ENCODE measurements around the gene IGF2.

Gene IGF2

GRCh38 chr11:2102883-2103213, 36.3 kb downstream of the IGF2 start:
- Histone ChIP-seq H3K36me3 (ENCODE audit: control insufficient read depth, insufficient read depth, low read length) (no peaks in the 10 kb centered on the region), H3K9me3 (ENCODE audit: control insufficient read depth, low read length) (no peaks in the 10 kb centered on the region), H3K4me3 (ENCODE audit: insufficient read depth, low read depth, low read length) (no peak overlapping the region), H3K27me3 (ENCODE audit: control insufficient read depth, insufficient read depth, low read length, poor library complexity, severe bottlenecking) (peaks cover 6% of the 10 kb centered on the region), H3K4me1 (ENCODE audit: control insufficient read depth, insufficient read depth, low read length) (peaks cover 10% of the 10 kb centered on the region), H3K27ac (ENCODE audit: insufficient read depth, low read depth, low read length, poor library complexity, severe bottlenecking) (no peak overlapping the region)
- 82% methylated on average over 2 of the region's 2 CpGs for WGBS, 2 experiments

- no peaks in the 10 kb centered on the region for H3K36me3 ChIP-seq (ENCODE audit: control insufficient read depth, insufficient read depth, low read length)
- H3K27me3 ChIP-seq (ENCODE audit: control insufficient read depth, insufficient read depth, low read length, poor library complexity, severe bottlenecking): peaks cover 6% of the 10 kb centered on the region
- 91 to 93% methylated on average over 8 of the region's 8 CpGs for WGBS, 2 experiments
- H3K27ac ChIP-seq (ENCODE audit: insufficient read depth, low read depth, low read length, poor library complexity, severe bottlenecking): no peak overlapping the region
- H3K9me3 ChIP-seq (ENCODE audit: control insufficient read depth, low read length): no peaks in the 10 kb centered on the region
- peaks cover 14% of the 10 kb centered on the region for H3K4me1 ChIP-seq (ENCODE audit: control insufficient read depth, insufficient read depth, low read length)
- no peak overlapping the region for H3K4me3 ChIP-seq (ENCODE audit: insufficient read depth, low read depth, low read length)
These were observed 36.9 kb downstream of the IGF2 start for GRCh38 chr11:2102132-2102882.

DNA sequence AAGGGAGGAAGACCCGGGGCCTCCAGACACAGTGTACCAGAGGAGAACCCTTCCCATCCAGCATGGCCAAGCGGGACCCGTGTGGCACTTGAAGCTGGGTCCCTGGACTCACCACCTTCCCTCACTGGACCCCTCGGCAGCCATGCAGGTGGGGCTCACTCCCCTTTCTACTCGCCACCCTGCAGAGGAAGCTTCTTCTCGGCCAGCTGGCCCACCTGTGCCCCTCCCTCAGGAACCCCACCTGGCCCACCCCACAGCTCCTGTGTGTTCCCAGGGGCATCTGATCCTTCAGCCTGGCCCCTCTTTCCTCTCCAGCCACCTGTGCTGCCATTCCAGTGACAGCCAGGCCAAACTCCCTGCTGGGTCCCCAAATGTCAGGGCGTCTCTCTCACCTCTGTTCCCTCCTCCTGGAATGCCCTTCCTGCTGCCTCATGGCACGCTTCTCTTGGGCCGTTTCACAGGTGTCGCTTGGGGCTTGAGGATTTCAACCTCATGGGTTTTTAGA, 38.0 kb downstream of the IGF2 start:
- no peak overlapping the region for H3K4me3 ChIP-seq (ENCODE audit: insufficient read depth, low read depth, low read length)
- WGBS, 2 experiments: 89 to 92% methylated on average over 10 of the region's 10 CpGs

DNA sequence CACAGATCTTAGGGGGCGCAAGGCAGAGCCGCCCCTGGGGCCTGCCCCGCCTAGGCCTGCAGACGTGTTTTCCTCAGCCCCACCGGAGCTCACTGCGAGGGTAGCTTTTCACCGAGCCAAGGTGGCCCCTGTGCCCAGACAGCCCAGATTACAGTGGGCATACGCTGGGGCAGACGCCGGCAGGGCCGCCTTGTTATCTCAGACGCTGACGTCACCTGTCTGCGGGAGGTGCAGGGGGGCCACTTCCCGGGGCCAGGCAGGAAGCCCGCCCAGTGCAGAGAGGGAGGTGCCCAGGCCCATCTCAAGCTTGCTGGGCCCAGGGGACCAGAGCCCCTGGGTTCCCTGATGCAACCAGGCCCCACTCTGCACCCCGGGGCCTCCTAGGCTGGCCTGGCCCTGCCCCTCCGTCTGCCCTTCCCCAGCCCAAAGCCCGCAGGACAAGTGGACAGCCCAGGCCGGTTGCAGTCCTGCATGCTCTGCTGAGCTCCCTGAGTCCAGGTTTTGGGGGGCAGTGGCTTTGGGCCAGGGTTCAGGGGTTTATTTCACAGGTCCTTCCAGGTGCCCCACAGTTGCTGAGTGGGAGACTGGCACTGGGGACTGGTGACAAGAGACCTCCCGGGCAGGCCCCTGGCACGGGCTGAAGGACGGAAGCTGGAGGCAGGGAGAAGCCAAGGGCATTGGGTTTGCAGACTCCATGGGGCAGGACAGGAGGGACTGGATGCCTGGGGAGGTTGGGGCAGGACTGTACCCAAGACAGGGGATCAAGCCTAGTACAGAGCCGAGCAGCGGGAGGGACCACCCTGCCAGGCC, 38.6 kb downstream of the IGF2 start:
- H3K9me3 ChIP-seq (ENCODE audit: control insufficient read depth, low read length): no peaks in the 10 kb centered on the region
- peaks cover 6% of the 10 kb centered on the region for H3K27me3 ChIP-seq (ENCODE audit: control insufficient read depth, insufficient read depth, low read length, poor library complexity, severe bottlenecking)
- 85 to 86% methylated on average over 25 of the region's 25 CpGs for WGBS, 2 experiments
- H3K4me3 ChIP-seq (ENCODE audit: insufficient read depth, low read depth, low read length): no peak overlapping the region
- H3K36me3 ChIP-seq (ENCODE audit: control insufficient read depth, insufficient read depth, low read length): no peaks in the 10 kb centered on the region
- no peak overlapping the region for H3K27ac ChIP-seq (ENCODE audit: insufficient read depth, low read depth, low read length, poor library complexity, severe bottlenecking)
- peaks cover 20% of the 10 kb centered on the region for H3K4me1 ChIP-seq (ENCODE audit: control insufficient read depth, insufficient read depth, low read length)

More for the DNA sequence above, 38.0 kb downstream of the IGF2 start:
- Histone ChIP-seq H3K4me1 (ENCODE audit: control insufficient read depth, insufficient read depth, low read length) (peaks cover 20% of the 10 kb centered on the region), H3K27ac (ENCODE audit: insufficient read depth, low read depth, low read length, poor library complexity, severe bottlenecking) (no peak overlapping the region), H3K27me3 (ENCODE audit: control insufficient read depth, insufficient read depth, low read length, poor library complexity, severe bottlenecking) (peaks cover 6% of the 10 kb centered on the region), H3K36me3 (ENCODE audit: control insufficient read depth, insufficient read depth, low read length) (no peaks in the 10 kb centered on the region), H3K9me3 (ENCODE audit: control insufficient read depth, low read length) (no peaks in the 10 kb centered on the region)

DNA sequence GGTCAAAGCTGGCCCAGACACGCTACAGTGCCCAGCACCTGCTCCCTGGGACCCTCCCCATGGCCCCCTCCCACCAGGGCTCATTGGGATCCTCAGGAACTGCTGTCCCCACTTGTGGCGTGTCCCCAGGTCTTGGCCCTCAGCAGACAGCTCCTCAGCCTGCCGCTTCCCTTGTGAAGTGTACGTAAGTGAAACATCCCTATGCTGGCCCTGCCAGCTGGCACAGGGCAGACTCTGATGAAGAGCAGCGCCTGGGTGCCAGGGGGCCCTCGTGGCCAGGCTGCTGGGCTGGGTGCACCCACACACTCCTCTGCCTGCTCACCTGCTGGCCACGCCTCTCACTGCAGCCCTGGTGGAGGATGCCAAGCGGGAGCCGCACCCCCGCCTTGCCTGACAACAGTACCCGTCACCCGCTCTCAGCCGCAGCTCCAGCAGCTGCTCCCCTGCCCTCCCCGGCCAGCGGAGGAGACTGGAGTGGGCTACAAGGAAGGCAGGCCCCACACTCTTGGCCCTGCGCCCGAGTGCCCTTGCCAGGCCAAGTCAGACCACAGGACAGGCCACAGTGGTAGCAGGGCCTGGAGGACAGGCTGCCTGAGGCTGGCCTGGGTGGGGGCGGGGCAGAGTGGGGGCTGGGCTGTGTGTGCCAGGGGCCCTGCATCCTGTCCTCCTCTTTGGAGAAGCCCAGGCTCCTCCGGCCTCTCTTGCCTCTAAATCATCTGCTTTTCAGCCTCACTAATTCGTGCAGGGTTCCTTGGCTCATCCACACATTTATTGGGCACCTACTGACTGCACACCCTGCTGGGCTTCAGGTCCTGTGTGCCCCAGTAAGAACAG, 39.5 kb downstream of the IGF2 start:
- no peak overlapping the region for H3K4me3 ChIP-seq (ENCODE audit: insufficient read depth, low read depth, low read length)
- H3K27me3 ChIP-seq (ENCODE audit: control insufficient read depth, insufficient read depth, low read length, poor library complexity, severe bottlenecking): peaks cover 6% of the 10 kb centered on the region
- WGBS, 2 experiments: 83 to 85% methylated on average over 20 of the region's 20 CpGs
- H3K36me3 ChIP-seq (ENCODE audit: control insufficient read depth, insufficient read depth, low read length): no peaks in the 10 kb centered on the region
- H3K9me3 ChIP-seq (ENCODE audit: control insufficient read depth, low read length): no peaks in the 10 kb centered on the region
- H3K4me1 ChIP-seq (ENCODE audit: control insufficient read depth, insufficient read depth, low read length): peaks cover 16% of the 10 kb centered on the region
- no peak overlapping the region for H3K27ac ChIP-seq (ENCODE audit: insufficient read depth, low read depth, low read length, poor library complexity, severe bottlenecking)

- peaks cover 6% of the 10 kb centered on the region for H3K27me3 ChIP-seq (ENCODE audit: control insufficient read depth, insufficient read depth, low read length, poor library complexity, severe bottlenecking)
- peaks cover 15% of the 10 kb centered on the region for H3K4me1 ChIP-seq (ENCODE audit: control insufficient read depth, insufficient read depth, low read length)
- H3K27ac ChIP-seq (ENCODE audit: insufficient read depth, low read depth, low read length, poor library complexity, severe bottlenecking): no peak overlapping the region
- H3K9me3 ChIP-seq (ENCODE audit: control insufficient read depth, low read length): no peaks in the 10 kb centered on the region
- H3K36me3 ChIP-seq (ENCODE audit: control insufficient read depth, insufficient read depth, low read length): no peaks in the 10 kb centered on the region
- H3K4me3 ChIP-seq (ENCODE audit: insufficient read depth, low read depth, low read length): no peak overlapping the region
- WGBS, 2 experiments: 87 to 88% methylated on average over 22 of the region's 22 CpGs
These were observed 40.3 kb downstream of the IGF2 start for GRCh38 chr11:2098691-2099515.

DNA sequence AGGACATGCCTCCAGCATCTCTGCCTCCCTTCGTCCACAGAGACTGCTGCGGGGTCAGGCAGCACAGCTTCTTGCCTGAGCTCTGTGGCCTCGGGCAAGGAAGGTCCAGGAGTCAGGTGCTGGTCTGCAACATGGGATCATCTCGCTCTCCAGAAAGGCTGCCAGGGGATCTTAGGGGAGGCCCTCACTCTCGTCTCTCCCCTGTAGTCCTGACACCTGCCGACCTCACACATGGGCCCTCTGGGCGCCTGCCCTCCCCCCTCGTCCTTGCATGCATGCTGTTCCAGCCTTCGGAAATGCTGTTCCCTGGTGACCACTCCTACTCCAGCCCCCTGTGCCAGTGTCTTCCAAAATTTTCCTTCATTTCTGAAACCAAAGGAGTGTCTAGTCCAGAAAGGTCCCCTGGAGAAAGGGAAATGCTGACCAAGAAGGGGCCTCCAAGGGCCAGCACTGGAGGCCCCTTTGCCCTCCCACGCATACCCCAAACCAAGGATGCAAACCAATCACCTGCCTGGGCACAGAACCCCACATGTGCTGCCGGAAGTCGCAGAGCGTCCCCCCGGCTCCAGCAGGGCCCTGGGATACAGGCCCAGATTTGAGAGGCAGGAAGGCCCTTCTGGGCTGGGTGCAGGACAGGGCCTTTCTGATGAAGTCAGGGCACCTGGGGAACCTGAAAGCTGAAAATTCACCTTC, 41.0 kb downstream of the IGF2 start:
- 76% methylated on average over 14 of the region's 14 CpGs for WGBS, 2 experiments
- Histone ChIP-seq H3K27ac (ENCODE audit: insufficient read depth, low read depth, low read length, poor library complexity, severe bottlenecking) (peak overlapping the region; percentile 44), H3K4me3 (ENCODE audit: insufficient read depth, low read depth, low read length) (no peak overlapping the region), H3K4me1 (ENCODE audit: control insufficient read depth, insufficient read depth, low read length) (peaks cover 15% of the 10 kb centered on the region), H3K9me3 (ENCODE audit: control insufficient read depth, low read length) (no peaks in the 10 kb centered on the region), H3K36me3 (ENCODE audit: control insufficient read depth, insufficient read depth, low read length) (no peaks in the 10 kb centered on the region), H3K27me3 (ENCODE audit: control insufficient read depth, insufficient read depth, low read length, poor library complexity, severe bottlenecking) (peaks cover 6% of the 10 kb centered on the region)

- Histone ChIP-seq H3K4me1 (ENCODE audit: control insufficient read depth, insufficient read depth, low read length) (peaks cover 15% of the 10 kb centered on the region), H3K36me3 (ENCODE audit: control insufficient read depth, insufficient read depth, low read length) (no peaks in the 10 kb centered on the region), H3K9me3 (ENCODE audit: control insufficient read depth, low read length) (no peaks in the 10 kb centered on the region), H3K27me3 (ENCODE audit: control insufficient read depth, insufficient read depth, low read length, poor library complexity, severe bottlenecking) (peaks cover 6% of the 10 kb centered on the region), H3K4me3 (ENCODE audit: insufficient read depth, low read depth, low read length) (no peak overlapping the region), H3K27ac (ENCODE audit: insufficient read depth, low read depth, low read length, poor library complexity, severe bottlenecking) (peak overlapping the region; percentile 44)
- 6 to 11% methylated on average over 28 of the region's 28 CpGs for WGBS, 2 experiments
These were observed 41.7 kb downstream of the IGF2 start for GRCh38 chr11:2097356-2097997.

GRCh38 chr11:2096919-2097301, 42.3 kb downstream of the IGF2 start:
- Histone ChIP-seq H3K9me3 (ENCODE audit: control insufficient read depth, low read length) (no peaks in the 10 kb centered on the region), H3K27ac (ENCODE audit: insufficient read depth, low read depth, low read length, poor library complexity, severe bottlenecking) (no peak overlapping the region), H3K4me3 (ENCODE audit: insufficient read depth, low read depth, low read length) (no peak overlapping the region), H3K27me3 (ENCODE audit: control insufficient read depth, insufficient read depth, low read length, poor library complexity, severe bottlenecking) (peaks cover 6% of the 10 kb centered on the region), H3K36me3 (ENCODE audit: control insufficient read depth, insufficient read depth, low read length) (no peaks in the 10 kb centered on the region), H3K4me1 (ENCODE audit: control insufficient read depth, insufficient read depth, low read length) (peaks cover 15% of the 10 kb centered on the region)
- WGBS, 2 experiments: 70 to 71% methylated on average over 17 of the region's 17 CpGs
